DMS53 treated with DMSO at 0.1 percent for 48 hours (cell line): ENCODE results near the gene EEF1A1.
"Not testable (repeated sequence)": the region's sequence is repeated elsewhere in the genome, so short reads cannot be mapped to it uniquely, and the experiment has no call there.

Source experiments
- DNase-seq: peaks from one replicate; lab custom pipeline; 2025; ENCODE audit not compliant: unreplicated experiment; lab: John Stamatoyannopoulos, UW

Gene EEF1A1

GRCh38 chr6:73506246-73506645, 14.6 kb downstream of the EEF1A1 start:
- no peak for DNase-seq

GRCh38 chr6:73505705-73506104, 15.1 kb downstream of the EEF1A1 start:
- DNase-seq: not testable (repeated sequence)

- no peak for DNase-seq
These were observed 15.7 kb downstream of the EEF1A1 start for GRCh38 chr6:73505142-73505541.

- no peak for DNase-seq
These were observed 16.7 kb downstream of the EEF1A1 start for GRCh38 chr6:73504160-73504559.

GRCh38 chr6:73503027-73503772, 17.6 kb downstream of the EEF1A1 start:
- no peak for DNase-seq

GRCh38 chr6:73497915-73498314, 22.9 kb downstream of the EEF1A1 start:
- no peak for DNase-seq

- no peak for DNase-seq
These were observed 29.5 kb downstream of the EEF1A1 start for GRCh38 chr6:73491377-73491776.

GRCh38 chr6:73487473-73487872, 33.4 kb downstream of the EEF1A1 start:
- DNase-seq: no peak

GRCh38 chr6:73484438-73484837, 36.4 kb downstream of the EEF1A1 start:
- DNase-seq: no peak

- no peak for DNase-seq
These were observed 38.9 kb downstream of the EEF1A1 start for GRCh38 chr6:73481969-73482368.

GRCh38 chr6:73477407-73477806, 43.4 kb downstream of the EEF1A1 start:
- DNase-seq: no peak

- DNase-seq: no peak
These were observed 44.1 kb downstream of the EEF1A1 start for GRCh38 chr6:73476723-73477122.

GRCh38 chr6:73471686-73472290, 49.0 kb downstream of the EEF1A1 start:
- no peak for DNase-seq
